Thoracic aorta (tissue), 2 donors: ENCODE results near the gene LRP1B. TPM values are rescaled to one million over a fixed set of nuclear protein-coding genes. Genes with fewer than 3 reads are reported as not detected.

Source experiments
- ATAC-seq: fragments of 150-250 bp; one replicate; pipeline ENCODE4 v1.8.0; 2017; ENCODE audit warnings: low read depth; ENCODE audit not compliant: insufficient number of reproducible peaks, low FRiP score
- DNase-seq: peaks from one replicate; pipeline ENCODE4 v3.0.0-alpha.2; 2020; ENCODE audit warnings: low spot score
- H3K27ac ChIP-seq, 2 donors: fragments of 200-600 bp; sonication (generic); 1 replicate in 1 of 2; 2 replicates in 1 of 2; pipeline ENCODE4 v1.5.1; 2016; ENCODE audit warnings: mild to moderate bottlenecking in 2 of 2, moderate library complexity in 2 of 2
- H3K27me3 ChIP-seq: fragments of 200-600 bp; sonication (generic); replicated peaks from 2 replicates; pipeline ENCODE4 v1.6.0; 2016; ENCODE audit warnings: mild to moderate bottlenecking; ENCODE audit not compliant: insufficient read depth
- H3K36me3 ChIP-seq: fragments of 200-600 bp; sonication (generic); one replicate; pipeline ENCODE4 v1.5.1; 2016
- H3K4me1 ChIP-seq, 2 donors: fragments of 200-600 bp; sonication (generic); 1 replicate in 1 of 2; 2 replicates in 1 of 2; pipeline versions ENCODE4 v1.5.1 to v1.6.0; 2016; ENCODE audit warnings: low read depth in 2 of 2, mild to moderate bottlenecking in 1 of 2; ENCODE audit not compliant: control insufficient read depth in 1 of 2
- H3K4me3 ChIP-seq: fragments of 200-600 bp; sonication (generic); 2 replicates; pipeline ENCODE4 v1.5.1; 2016; ENCODE audit warnings: mild to moderate bottlenecking
- H3K9me3 ChIP-seq: fragments of 200-600 bp; sonication (generic); 2 replicates; pipeline ENCODE4 v1.5.1; 2016
- CTCF ChIP-seq: fragments of 200-600 bp; sonication (generic); IDR thresholded peaks from one replicate; pipeline ENCODE4 v1.5.1; 2019; ENCODE audit warnings: antibody characterized with exemption
- total RNA-seq, 2 donors: library from RNA; depleted of rRNA; stranded (reverse); fragments of >200 nt; gene quantifications; one replicate each; pipeline versions ENCODE4 v1.1.0 to v1.2.3, GENCODE V29; 2016

LRP1B gene
- total RNA-seq, 2 donors from 2014 or later: 0.27 to 0.28 TPM

DNA sequence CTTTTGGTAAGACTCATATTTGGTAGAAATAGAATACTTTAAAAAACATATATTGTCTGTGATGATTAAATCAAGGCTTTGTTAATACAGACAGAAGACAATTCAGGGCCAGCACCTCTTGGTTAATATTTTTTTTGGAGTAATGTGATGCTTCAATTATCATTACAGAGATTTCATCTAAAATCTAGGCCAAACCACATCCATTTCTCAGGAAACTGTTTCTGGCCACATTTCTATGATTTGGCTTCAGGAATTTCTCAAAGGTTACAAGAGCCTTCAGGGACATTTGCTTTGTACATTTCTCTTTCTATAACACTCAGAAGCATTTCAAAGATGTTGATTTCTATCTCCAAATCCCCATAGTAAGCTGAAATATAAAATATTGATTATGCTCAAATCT lies 614.9 kb downstream of the LRP1B start:
- no peak for DNase-seq
- no peaks in the 10 kb centered on the region for H3K36me3 ChIP-seq
- no peaks in the 10 kb centered on the region for H3K9me3 ChIP-seq
- H3K27ac ChIP-seq: no peak overlapping the region
- TF ChIP-seq CTCF: no peak
- no peak for ATAC-seq
- H3K27me3 ChIP-seq: no peaks in the 10 kb centered on the region
- H3K4me1 ChIP-seq: no peaks in the 10 kb centered on the region
- no peak overlapping the region for H3K4me3 ChIP-seq

- no peaks in the 10 kb centered on the region for H3K4me1 ChIP-seq
- ATAC-seq (no peak), DNase-seq (no peak)
- H3K4me3 ChIP-seq: no peak overlapping the region
- no peaks in the 10 kb centered on the region for H3K27me3 ChIP-seq
- no peak overlapping the region for H3K27ac ChIP-seq
- no peak for TF ChIP-seq CTCF
- no peaks in the 10 kb centered on the region for H3K36me3 ChIP-seq
- no peaks in the 10 kb centered on the region for H3K9me3 ChIP-seq
Measured at GRCh38 chr2:141513853-141514252, 617.0 kb downstream of the LRP1B start.

- no peaks in the 10 kb centered on the region for H3K36me3 ChIP-seq
- no peak for TF ChIP-seq CTCF
- no peak overlapping the region for H3K4me3 ChIP-seq
- ATAC-seq (no peak), DNase-seq (no peak)
- no peaks in the 10 kb centered on the region for H3K4me1 ChIP-seq
- H3K27me3 ChIP-seq: no peaks in the 10 kb centered on the region
- no peaks in the 10 kb centered on the region for H3K9me3 ChIP-seq
- H3K27ac ChIP-seq: no peak overlapping the region
Measured at GRCh38 chr2:141508806-141509595, 621.8 kb downstream of the LRP1B start.

GRCh38 chr2:141508086-141508752 lies 622.6 kb downstream of the LRP1B start:
- no peaks in the 10 kb centered on the region for H3K4me1 ChIP-seq
- H3K27me3 ChIP-seq: no peaks in the 10 kb centered on the region
- no peak for TF ChIP-seq CTCF
- H3K9me3 ChIP-seq: no peaks in the 10 kb centered on the region
- no peak for ATAC-seq
- DNase-seq: no peak
- H3K4me3 ChIP-seq: no peak overlapping the region
- no peak overlapping the region for H3K27ac ChIP-seq
- H3K36me3 ChIP-seq: no peaks in the 10 kb centered on the region

DNA sequence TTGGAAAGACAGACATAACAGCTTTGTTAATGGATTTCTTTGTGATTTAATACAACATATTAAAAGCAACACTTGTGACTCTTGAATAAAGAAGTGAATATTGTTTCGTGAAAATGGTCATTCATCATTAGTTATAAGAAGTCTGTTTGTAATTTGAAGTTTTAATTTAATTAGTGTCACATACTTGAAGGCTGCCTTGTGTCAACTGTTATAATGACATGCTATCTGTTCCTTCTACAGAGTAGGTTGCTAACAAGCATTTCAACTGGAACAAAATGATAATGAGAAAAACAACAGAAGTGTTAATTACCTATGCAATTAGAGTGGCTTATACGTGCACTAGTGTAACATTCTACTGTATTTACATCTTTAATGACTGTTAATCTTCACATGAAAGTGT lies 624.7 kb downstream of the LRP1B start:
- Histone ChIP-seq H3K27ac (no peak overlapping the region), H3K9me3 (no peaks in the 10 kb centered on the region), H3K27me3 (no peaks in the 10 kb centered on the region), H3K36me3 (no peaks in the 10 kb centered on the region), H3K4me1 (no peaks in the 10 kb centered on the region), H3K4me3 (no peak overlapping the region)
- DNase-seq (no peak), ATAC-seq (no peak)
- TF ChIP-seq CTCF: no peak
